Activated CD8-positive, alpha-beta T cell treated with anti-CD3 and anti-CD28 coated beads, Interleukin-2, amount 10 ng/mL, durations not matched to agents 7 days and 5 days (primary cell): ENCODE data around the gene SLC8A1. TPM values are rescaled to one million over a fixed set of nuclear protein-coding genes. Genes with fewer than 3 reads are reported as not detected.

ENCODE experiments used
- ATAC-seq: fragments of 150-1000 bp; cut with Tn5 transposase; one replicate; pipeline ENCODE4 v1.10.0; 2021; ENCODE audit warnings: moderate library complexity
- CTCF ChIA-PET: fragments of 350-600 bp; sonication (Branson Sonifier 250); formaldehyde crosslinking; loops from one replicate; lab custom pipeline; 2021; ENCODE audit warnings: antibody characterized with exemption; lab: Charles Lee
- POLR2A ChIA-PET: fragments of 350-600 bp; sonication (Branson Sonifier 250); formaldehyde crosslinking; loops from one replicate; lab custom pipeline; 2021; ENCODE audit warnings: antibody characterized with exemption; lab: Charles Lee
- DNase-seq: peaks from one replicate; pipeline ENCODE4 v3.0.0-alpha.2; 2020
- H3K27ac Mint-ChIP-seq: one replicate; pipeline ENCODE4 v1.8.0; 2021; ENCODE audit warnings: mild to moderate bottlenecking, mixed read lengths
- H3K27me3 Mint-ChIP-seq: one replicate; pipeline ENCODE4 v1.8.0; 2021; ENCODE audit warnings: low read depth, mixed read lengths
- H3K36me3 Mint-ChIP-seq: one replicate; pipeline ENCODE4 v1.8.0; 2021; ENCODE audit warnings: low read depth, mixed read lengths
- H3K4me1 Mint-ChIP-seq: one replicate; pipeline ENCODE4 v1.8.0; 2021; ENCODE audit warnings: low read depth, mixed read lengths
- H3K4me3 Mint-ChIP-seq: one replicate; pipeline ENCODE4 v1.8.0; 2021; ENCODE audit warnings: mild to moderate bottlenecking, mixed read lengths
- H3K9me3 Mint-ChIP-seq: one replicate; pipeline ENCODE4 v1.8.0; 2022; ENCODE audit warnings: mixed read lengths; ENCODE audit not compliant: insufficient read depth
- total RNA-seq, 2 experiments: library from RNA; stranded (reverse); gene quantifications; one replicate each; pipeline ENCODE4 v1.2.3, GENCODE V29; 2021

The SLC8A1 gene
- total RNA-seq, 2 experiments from 2014 or later: 0.10 to 0.45 TPM

GRCh38 chr2:40395169-40396073 lies 56.5 kb downstream of the SLC8A1 start:
- Mint-ChIP-seq H3K27me3 (no peaks in the 10 kb centered on the region), H3K36me3 (no peaks in the 10 kb centered on the region), H3K4me1 (no peaks in the 10 kb centered on the region), H3K4me3 (no peak overlapping the region), H3K9me3 (no peaks in the 10 kb centered on the region), H3K27ac (no peak overlapping the region)
- DNase-seq: no peak
- ATAC-seq: no peak
- ChIA-PET POLR2A (no interaction called here), CTCF (no interaction called here)

GRCh38 chr2:40394597-40394996 lies 57.3 kb downstream of the SLC8A1 start:
- Mint-ChIP-seq H3K4me1 (no peaks in the 10 kb centered on the region), H3K9me3 (no peaks in the 10 kb centered on the region), H3K4me3 (no peak overlapping the region), H3K27me3 (no peaks in the 10 kb centered on the region), H3K27ac (no peak overlapping the region), H3K36me3 (no peaks in the 10 kb centered on the region)
- ChIA-PET POLR2A (no interaction called here), CTCF (no interaction called here)
- ATAC-seq: no peak
- no peak for DNase-seq

DNA sequence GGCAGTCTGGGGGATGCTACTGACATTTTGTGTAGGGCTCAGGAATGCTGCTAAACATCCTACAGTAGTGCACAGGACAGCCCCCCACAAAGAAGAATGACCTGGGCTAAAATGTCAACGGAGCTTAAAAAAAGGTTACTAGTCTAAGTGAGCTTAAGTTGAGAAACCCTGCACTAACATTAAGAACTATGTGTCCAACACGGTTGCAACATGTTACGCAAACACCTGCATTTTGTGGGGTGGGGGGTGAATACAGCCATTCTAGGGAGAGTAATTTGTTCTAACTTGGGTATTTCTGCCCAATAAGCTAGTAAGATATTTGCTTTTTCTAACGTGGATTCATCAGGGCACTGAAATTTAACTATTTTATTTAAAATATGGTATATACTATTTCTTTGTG lies 57.9 kb downstream of the SLC8A1 start:
- Mint-ChIP-seq H3K4me3 (no peak overlapping the region), H3K27me3 (no peaks in the 10 kb centered on the region), H3K4me1 (no peaks in the 10 kb centered on the region), H3K36me3 (no peaks in the 10 kb centered on the region), H3K27ac (no peak overlapping the region), H3K9me3 (no peaks in the 10 kb centered on the region)
- ChIA-PET CTCF (no interaction called here), POLR2A (no interaction called here)
- ATAC-seq (no peak), DNase-seq (no peak)

DNA sequence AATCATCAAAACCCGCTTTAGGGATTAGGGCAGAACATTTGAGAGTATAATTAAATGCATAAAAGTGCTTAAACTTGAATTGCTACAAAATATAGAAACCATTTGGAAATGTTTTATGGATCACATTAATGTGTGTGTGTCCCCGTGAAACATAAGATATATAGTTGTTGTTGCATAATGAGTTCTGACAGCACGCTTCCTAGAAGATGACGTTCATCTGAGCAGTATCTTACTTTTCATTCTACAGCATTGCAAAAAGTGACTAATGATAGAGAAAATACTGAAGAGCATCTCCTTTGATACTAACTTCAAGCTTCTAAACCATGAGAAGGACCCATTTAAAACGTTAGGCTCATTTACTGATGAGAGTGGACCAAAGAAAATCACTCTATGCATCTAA lies 63.7 kb downstream of the SLC8A1 start:
- no peaks in the 10 kb centered on the region for H3K27me3 Mint-ChIP-seq
- ChIA-PET POLR2A (no interaction called here), CTCF (no interaction called here)
- no peak for ATAC-seq
- H3K4me3 Mint-ChIP-seq: no peak overlapping the region
- H3K4me1 Mint-ChIP-seq: no peaks in the 10 kb centered on the region
- no peak overlapping the region for H3K27ac Mint-ChIP-seq
- H3K36me3 Mint-ChIP-seq: no peaks in the 10 kb centered on the region
- H3K9me3 Mint-ChIP-seq: no peaks in the 10 kb centered on the region
- DNase-seq: no peak

GRCh38 chr2:40386177-40386576 lies 65.7 kb downstream of the SLC8A1 start:
- Mint-ChIP-seq H3K4me3 (no peak overlapping the region), H3K4me1 (no peaks in the 10 kb centered on the region), H3K27me3 (no peaks in the 10 kb centered on the region), H3K9me3 (peaks cover 8% of the 10 kb centered on the region), H3K27ac (no peak overlapping the region), H3K36me3 (no peaks in the 10 kb centered on the region)
- ATAC-seq (no peak), DNase-seq (no peak)
- ChIA-PET POLR2A (no interaction called here), CTCF (no interaction called here)

DNA sequence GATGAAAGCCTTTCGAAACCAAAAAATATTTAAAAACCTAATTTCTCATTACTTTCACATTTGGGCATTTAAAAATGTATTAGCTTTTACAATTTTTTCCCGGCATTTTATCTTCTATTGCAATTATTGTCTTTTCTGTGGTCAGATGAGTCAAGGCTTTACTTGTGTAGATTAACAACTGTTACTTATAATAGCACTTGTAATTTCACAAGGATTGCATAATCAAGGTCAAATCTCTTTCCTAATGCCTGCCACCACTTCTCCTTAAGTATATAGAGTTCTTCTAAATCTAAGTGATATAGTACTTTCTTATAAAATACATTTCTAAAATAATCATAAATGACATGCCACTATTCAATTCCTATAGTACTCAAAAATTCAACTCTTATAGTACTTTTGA lies 67.2 kb downstream of the SLC8A1 start:
- ATAC-seq: no peak
- CTCF ChIA-PET: no interaction called here

GRCh38 chr2:40384233-40384632 lies 67.7 kb downstream of the SLC8A1 start:
- Mint-ChIP-seq H3K36me3 (no peaks in the 10 kb centered on the region), H3K9me3 (peaks cover 9% of the 10 kb centered on the region), H3K27ac (no peak overlapping the region), H3K4me1 (no peaks in the 10 kb centered on the region), H3K27me3 (no peaks in the 10 kb centered on the region), H3K4me3 (no peak overlapping the region)
- ChIA-PET CTCF (no interaction called here), POLR2A (no interaction called here)
- ATAC-seq: no peak
- DNase-seq: no peak

More for the DNA sequence above, 67.2 kb downstream of the SLC8A1 start:
- POLR2A ChIA-PET: no interaction called here
- no peaks in the 10 kb centered on the region for H3K4me1 Mint-ChIP-seq
- no peak overlapping the region for H3K4me3 Mint-ChIP-seq
- peaks cover 9% of the 10 kb centered on the region for H3K9me3 Mint-ChIP-seq
- no peak overlapping the region for H3K27ac Mint-ChIP-seq
- no peaks in the 10 kb centered on the region for H3K36me3 Mint-ChIP-seq
- DNase-seq: no peak
- no peaks in the 10 kb centered on the region for H3K27me3 Mint-ChIP-seq

GRCh38 chr2:40380721-40381120 lies 71.2 kb downstream of the SLC8A1 start:
- ATAC-seq: no peak
- Mint-ChIP-seq H3K4me1 (no peaks in the 10 kb centered on the region), H3K9me3 (peaks cover 9% of the 10 kb centered on the region), H3K4me3 (no peak overlapping the region), H3K36me3 (no peaks in the 10 kb centered on the region), H3K27ac (no peak overlapping the region), H3K27me3 (no peaks in the 10 kb centered on the region)
- POLR2A ChIA-PET: no interaction called here
- DNase-seq: no peak
- CTCF ChIA-PET: no interaction called here

- ChIA-PET CTCF (no interaction called here), POLR2A (no interaction called here)
- ATAC-seq (no peak), DNase-seq (no peak)
- H3K9me3 Mint-ChIP-seq: peaks cover 9% of the 10 kb centered on the region
- no peak overlapping the region for H3K4me3 Mint-ChIP-seq
- H3K4me1 Mint-ChIP-seq: no peaks in the 10 kb centered on the region
- H3K27ac Mint-ChIP-seq: no peak overlapping the region
- H3K27me3 Mint-ChIP-seq: no peaks in the 10 kb centered on the region
- no peaks in the 10 kb centered on the region for H3K36me3 Mint-ChIP-seq
Measured at GRCh38 chr2:40380041-40380440, 71.8 kb downstream of the SLC8A1 start.

- ATAC-seq (no peak), DNase-seq (no peak)
- CTCF ChIA-PET: no interaction called here
- Mint-ChIP-seq H3K36me3 (no peaks in the 10 kb centered on the region), H3K27me3 (no peaks in the 10 kb centered on the region), H3K4me3 (no peak overlapping the region), H3K4me1 (no peaks in the 10 kb centered on the region), H3K9me3 (no peaks in the 10 kb centered on the region), H3K27ac (no peak overlapping the region)
- POLR2A ChIA-PET: no interaction called here
Measured at GRCh38 chr2:40374543-40375240, 77.2 kb downstream of the SLC8A1 start.

DNA sequence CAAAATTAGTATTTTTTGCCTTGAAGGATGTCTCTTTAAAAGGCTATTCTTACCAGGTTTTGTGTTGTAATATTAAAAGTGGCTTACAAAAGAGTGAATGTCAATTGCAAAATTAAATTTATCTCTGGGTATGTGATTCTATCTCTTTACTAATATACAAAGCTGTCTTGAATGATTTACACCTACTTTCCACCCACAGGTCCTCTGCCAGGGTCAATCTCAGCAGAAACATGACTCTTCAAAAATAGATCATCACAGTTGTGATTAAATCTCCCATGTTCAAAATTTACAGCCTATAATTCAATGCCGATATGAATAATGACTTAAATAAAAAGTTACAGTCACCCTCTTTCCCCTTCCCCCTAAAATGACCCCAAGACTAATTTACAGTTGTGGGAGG lies 78.8 kb downstream of the SLC8A1 start:
- ChIA-PET CTCF (no interaction called here), POLR2A (no interaction called here)
- Mint-ChIP-seq H3K4me1 (no peaks in the 10 kb centered on the region), H3K9me3 (no peaks in the 10 kb centered on the region), H3K4me3 (no peak overlapping the region), H3K36me3 (no peaks in the 10 kb centered on the region), H3K27ac (no peak overlapping the region), H3K27me3 (no peaks in the 10 kb centered on the region)
- no peak for DNase-seq
- ATAC-seq: no peak

GRCh38 chr2:40372283-40372985 lies 79.5 kb downstream of the SLC8A1 start:
- POLR2A ChIA-PET: no interaction called here

More at GRCh38 chr2:40372283-40372985, 79.5 kb downstream of the SLC8A1 start:
- Mint-ChIP-seq H3K27ac (no peak overlapping the region), H3K4me1 (no peaks in the 10 kb centered on the region), H3K4me3 (no peak overlapping the region), H3K9me3 (no peaks in the 10 kb centered on the region), H3K36me3 (no peaks in the 10 kb centered on the region), H3K27me3 (no peaks in the 10 kb centered on the region)
- ATAC-seq (no peak), DNase-seq (no peak)
- CTCF ChIA-PET: no interaction called here
